Fibroblast of lung (primary cell): ENCODE data around the gene GAS5.

Experiments used
- EZH2 ChIP-seq: IDR thresholded peaks from 2 replicates; pipeline ENCODE4 v1.5.1; 2012; ENCODE audit warnings: low read length, control low read depth, mild to moderate bottlenecking; ENCODE audit errors: missing control alignments
- TF ChIP-seq, protein P1 (sequence below), 2 donors: IDR thresholded peaks in 1 of 2; conservative IDR thresholded peaks in 1 of 2; 1 replicate in 1 of 2; 2 replicates in 1 of 2; pipeline ENCODE4 v1.5.1; 2011 to 2012; ENCODE audit warnings: low read length in 2 of 2, control low read depth in 1 of 2, inconsistent platforms in 1 of 2, low read depth in 1 of 2, mild to moderate bottlenecking in 1 of 2

- TF ChIP-seq, protein P1, sequence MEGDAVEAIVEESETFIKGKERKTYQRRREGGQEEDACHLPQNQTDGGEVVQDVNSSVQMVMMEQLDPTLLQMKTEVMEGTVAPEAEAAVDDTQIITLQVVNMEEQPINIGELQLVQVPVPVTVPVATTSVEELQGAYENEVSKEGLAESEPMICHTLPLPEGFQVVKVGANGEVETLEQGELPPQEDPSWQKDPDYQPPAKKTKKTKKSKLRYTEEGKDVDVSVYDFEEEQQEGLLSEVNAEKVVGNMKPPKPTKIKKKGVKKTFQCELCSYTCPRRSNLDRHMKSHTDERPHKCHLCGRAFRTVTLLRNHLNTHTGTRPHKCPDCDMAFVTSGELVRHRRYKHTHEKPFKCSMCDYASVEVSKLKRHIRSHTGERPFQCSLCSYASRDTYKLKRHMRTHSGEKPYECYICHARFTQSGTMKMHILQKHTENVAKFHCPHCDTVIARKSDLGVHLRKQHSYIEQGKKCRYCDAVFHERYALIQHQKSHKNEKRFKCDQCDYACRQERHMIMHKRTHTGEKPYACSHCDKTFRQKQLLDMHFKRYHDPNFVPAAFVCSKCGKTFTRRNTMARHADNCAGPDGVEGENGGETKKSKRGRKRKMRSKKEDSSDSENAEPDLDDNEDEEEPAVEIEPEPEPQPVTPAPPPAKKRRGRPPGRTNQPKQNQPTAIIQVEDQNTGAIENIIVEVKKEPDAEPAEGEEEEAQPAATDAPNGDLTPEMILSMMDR (conservative IDR thresholded peaks at IDR 0.05 in 1 of 2, IDR thresholded peaks at IDR 0.05 in 1 of 2; ENCODE audit: low read depth in 1 of 2, low read length in 2 of 2): no peak
- no peak for TF ChIP-seq EZH2
Measured at GRCh38 chr1:173916667-173917066, 48.9 kb upstream of the GAS5 start.
